ENCODE results near the gene GPR4. TPM values are rescaled to one million over a fixed set of nuclear protein-coding genes. Genes with fewer than 3 reads are reported as not detected.
"Not testable (repeated sequence)": the region's sequence is repeated elsewhere in the genome, so short reads cannot be mapped to it uniquely, and the experiment has no call there.

Gene GPR4
- total RNA-seq, result 3.2 and 5.0 TPM in 2 replicates

DNA sequence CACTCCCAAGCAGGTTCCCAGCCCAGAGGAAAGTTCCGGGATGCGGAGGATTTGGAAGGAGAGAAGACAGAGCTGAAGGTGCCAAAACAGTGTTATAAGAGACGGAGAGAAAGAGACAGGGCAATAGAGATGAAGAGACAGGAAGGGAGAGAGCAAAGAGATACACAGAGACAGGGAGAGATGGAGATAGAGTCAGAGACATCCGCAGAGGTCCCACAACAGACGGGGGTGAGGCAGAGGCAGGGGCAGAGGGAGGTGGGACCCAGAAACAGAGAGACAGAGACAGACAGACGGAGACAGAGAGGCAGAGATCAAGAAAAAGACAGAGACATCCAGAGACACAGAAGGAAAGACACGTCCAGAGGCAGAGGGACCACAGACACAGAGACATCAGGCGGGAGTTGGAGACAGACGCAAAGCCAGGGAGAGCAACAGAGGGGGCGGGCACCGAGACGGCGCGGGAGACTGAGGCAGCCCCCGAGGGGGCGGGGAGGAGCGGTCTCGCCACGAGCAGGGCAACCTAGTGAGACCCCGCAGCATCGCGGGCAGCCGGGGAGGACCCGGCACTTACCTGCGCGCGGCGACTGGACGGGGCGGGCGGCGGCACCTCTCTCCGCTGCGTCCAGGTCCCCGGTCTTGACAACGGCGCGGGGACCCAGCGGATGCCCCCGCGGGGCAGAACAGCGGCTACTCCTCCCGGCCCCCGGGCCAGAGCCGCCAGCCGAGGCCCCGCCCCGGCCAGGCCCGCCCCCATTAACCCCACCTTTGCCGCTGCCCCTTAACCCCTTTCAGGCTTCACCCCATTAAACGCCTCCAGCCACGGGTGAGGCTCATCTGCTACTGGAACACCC is at the start of gene GPR4:
Gene GPR4, minus strand, starts transcription at position 689 of the 851 bp plus-strand sequence. CDS start 10,346 bp downstream, outside the sequence.
- DNase-seq, result peak; percentile 51

DNA sequence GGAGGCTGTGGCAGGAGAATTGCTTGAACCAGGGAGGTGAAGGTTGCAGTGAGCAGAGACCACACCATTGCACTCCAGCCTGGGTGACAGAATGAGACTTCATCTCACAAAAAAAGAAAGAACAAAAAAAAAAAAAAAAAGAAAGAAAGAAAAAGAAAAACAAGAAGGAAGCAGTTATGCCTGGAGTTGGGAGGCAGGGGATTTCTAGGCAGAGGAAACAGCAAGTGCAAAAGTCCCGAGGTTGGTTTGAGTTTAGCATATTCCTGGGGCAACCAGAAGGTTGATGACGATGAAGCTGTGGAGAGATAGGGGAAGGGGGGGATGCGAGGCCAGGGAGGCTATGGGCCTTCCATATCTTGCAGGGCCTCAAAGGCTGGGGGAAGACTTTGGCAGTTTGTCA is 48.7 kb upstream of the GPR4 start:
- DNase-seq, result no peak

DNA sequence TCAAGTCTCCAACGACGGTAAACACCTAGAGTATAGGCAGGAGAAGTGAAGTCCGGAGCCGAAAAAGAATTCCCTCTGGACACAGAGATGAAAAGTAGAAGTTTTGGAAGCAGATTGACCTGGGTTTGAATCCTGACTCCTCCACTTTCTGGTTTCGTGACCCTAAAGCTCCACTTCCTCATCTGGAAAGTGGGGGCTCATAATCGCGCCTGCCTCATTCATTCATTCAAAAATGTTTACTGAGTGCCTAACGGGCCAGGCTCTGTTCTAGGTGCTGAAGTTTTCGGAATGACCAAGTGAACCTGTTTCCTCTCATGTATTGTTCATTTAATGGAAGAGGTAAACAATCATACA is 44.3 kb upstream of the GPR4 start:
- DNase-seq, result peak; percentile 30

DNA sequence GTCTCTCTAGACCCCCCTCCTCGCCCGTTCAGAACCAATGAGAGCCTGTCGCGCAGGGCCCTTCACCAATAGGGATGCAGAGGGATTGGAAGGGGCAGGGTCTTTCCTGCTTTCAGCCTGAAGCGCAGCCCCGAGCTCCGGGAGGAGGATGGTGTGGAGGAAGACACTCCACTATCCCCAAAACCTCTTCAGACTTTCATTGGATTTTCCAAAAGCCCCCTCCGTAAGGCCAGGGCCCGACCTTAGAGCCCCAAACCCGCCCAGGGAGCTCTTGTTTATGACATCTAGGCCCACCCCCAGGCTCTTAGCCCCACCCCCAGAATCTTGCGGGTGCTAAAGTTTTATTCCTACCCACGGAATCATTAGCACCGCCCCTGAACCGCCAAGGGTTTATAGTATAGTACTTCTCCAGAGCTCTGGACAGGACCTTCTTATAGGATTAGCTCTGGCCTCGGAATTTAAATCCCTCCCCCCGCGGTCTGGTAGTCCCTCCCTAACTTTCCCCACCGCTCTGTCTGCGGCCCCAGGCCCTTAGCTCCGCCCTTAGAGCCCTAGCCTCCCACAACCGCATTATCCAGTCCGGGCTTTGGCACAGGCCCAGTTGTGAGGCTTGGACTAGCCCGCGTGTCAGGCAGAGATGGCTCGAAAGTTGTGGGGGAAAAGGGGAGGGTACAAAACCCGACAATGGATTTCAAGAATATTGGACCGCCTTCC is 43.8 kb upstream of the GPR4 start:
- peak; percentile 92 for DNase-seq

DNA sequence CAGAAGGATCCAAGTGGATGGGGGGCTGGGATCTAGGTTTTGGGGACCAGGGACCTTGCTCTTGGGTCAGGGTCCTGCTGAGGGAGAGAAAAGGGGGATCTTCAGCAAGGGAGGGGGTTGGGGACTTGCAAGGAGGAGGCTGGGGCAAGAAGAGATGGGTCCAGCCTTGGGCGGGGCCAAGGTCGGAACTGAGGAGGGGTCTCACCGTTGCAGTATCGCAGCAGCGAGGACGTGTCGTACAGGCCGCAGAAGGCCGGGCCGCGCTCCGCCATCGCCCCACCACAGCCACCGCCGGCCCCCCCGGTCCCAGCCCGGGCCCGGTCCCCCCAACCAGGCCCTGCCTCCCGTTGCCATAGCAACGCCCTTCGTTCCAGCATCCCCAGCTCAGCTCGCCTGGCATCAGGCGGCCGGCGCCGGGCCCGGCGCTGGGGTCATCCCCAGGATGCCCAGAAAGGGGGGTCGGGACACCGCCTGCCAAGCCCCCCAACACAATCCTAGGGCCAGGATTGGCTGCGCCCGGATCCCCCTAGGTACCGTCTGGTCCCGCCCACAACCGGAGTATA is 43.1 kb upstream of the GPR4 start:
- no peak for DNase-seq

DNA sequence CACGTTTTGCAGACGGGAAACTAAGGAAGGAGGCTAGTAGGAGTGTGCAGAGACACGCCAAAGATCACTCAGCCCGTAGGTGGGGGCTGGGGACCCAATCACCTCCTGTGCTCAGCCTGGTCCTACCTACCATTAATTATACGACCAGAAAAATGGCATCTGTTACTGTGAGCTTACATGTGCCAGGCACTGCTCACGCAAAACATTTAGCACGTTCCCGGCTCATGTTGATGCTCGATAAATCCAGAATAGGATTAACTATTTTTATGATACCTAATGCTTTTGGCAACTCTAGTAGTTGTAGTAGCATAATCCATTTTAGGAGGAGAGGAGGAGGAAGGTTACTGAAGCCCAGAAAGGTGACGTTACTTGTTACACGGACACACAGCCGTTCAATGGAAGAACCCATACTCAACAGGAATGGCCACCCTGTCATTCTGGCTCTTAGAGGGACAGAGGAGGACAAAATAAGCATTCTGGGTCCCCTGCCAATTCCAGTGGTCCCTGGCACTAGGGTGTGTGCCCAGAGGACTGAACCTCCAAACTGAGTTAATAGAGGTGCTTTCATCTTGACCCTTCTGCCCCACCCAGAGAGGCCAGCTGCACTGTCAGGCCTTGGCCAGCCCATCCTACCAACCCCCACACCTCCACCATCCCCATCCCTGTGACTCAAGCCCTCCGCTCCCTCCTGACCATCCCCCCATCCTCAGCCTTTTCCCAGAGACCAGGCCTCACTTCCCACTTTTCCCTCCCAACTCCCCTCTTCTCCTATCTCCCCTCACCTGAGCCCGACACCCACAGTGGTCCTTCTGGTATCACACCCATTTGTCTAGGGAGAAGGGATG is 42.1 kb upstream of the GPR4 start:
- no peak for DNase-seq

DNA sequence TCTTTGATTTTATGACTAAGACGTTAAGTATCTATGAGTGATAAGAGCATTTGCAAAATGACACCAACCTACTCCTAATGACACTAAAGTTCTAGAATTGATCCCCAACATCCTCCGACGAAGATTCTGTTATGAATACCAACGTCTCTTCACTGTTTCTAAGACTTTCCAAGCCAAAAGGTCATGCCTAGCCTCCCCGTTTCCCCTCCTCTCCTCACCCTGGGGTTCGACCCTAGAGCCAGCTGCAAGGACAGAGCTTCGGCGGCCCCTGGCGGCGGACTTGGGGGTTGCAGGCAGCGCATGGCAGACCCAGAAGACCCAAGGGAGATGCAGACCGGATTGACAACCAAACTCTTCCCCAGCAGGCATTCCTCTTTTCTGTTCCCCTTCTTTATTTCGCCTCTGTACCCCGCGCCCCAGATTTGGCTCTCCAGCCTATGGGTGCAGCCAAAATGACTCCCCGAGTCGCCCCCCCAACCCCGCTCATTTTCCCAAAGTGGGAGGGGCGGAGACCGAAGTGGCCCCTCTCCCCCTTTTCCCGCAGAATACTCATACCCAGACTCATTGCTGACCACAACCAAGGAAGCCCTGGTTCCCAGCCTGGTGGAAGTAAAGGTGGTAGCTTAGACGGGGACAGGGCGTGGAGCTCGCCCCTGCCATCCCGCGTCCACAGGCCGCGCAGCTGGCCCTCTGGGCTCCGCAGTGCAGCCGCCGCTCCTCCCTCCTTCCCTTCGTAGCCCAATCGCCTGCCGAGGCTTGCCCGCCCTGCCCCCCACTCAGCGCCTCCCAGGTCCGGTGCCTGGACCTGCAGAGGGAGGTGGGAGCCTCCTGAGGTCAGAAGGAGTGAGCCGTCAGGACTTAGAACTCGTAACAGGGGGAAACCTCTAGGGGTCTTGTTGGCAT is 41.3 kb upstream of the GPR4 start:
- peak; percentile 88 for DNase-seq

DNA sequence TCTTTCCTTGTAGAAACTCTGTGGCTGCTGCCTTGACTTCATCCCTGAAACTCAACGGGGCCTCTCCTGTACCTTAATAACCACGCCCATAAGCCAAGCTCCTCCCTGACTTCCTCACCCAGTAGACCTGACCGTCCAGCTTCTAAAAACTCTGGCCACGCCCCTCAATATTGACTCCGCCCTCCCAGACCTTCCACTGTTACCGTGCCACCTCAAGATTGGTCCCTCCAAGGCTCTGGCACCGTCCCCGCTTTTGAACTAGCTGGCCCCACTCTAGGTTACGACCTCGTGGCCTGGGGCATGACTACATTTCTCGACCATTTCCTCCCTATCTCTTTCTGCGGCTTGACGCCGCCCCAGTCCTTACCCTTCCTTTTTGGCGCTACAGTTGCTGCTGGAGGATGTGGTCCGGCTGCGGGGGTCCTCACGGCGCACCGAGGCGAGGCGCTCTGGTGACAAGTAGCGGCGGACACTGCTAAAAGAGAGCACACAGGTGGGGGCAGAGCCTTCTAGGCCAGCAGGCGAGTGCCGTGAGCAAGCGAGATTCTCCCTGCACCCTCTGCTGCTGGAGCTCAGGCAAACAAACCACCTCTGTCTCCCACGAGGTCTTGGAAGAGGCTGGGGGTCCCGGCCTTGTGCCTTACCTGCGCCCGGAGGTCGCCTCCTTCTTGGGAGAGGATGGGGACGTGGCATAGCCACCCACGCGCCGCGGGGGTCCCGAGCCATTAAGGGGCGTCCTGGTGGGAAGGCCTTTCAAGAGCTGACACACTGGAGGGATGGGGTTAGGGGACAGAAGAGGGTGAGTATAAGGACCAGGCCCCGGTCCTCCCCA is 39.5 kb upstream of the GPR4 start:
- DNase-seq, result peak; percentile 69

DNA sequence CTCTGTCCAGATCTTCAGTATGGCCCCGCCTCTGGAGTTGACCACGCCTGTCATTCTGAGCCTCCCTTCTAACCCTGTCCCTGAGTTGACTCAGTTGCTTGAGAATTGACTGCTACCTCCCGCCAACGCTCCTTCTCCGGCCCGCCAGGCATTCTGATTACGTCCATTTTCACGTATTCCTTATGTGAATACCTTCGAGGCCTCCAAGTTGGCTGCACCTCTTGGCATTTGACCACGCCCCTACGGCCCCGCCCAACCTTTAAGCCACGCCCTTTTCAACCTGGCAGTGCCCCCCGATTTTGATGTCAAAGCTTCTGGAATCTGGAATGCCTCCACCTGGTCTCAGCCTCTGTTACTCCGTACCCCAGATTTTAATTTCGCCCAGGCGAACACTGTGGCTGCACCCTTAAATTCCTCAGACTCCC is 38.8 kb upstream of the GPR4 start:
- DNase-seq, result no peak

DNA sequence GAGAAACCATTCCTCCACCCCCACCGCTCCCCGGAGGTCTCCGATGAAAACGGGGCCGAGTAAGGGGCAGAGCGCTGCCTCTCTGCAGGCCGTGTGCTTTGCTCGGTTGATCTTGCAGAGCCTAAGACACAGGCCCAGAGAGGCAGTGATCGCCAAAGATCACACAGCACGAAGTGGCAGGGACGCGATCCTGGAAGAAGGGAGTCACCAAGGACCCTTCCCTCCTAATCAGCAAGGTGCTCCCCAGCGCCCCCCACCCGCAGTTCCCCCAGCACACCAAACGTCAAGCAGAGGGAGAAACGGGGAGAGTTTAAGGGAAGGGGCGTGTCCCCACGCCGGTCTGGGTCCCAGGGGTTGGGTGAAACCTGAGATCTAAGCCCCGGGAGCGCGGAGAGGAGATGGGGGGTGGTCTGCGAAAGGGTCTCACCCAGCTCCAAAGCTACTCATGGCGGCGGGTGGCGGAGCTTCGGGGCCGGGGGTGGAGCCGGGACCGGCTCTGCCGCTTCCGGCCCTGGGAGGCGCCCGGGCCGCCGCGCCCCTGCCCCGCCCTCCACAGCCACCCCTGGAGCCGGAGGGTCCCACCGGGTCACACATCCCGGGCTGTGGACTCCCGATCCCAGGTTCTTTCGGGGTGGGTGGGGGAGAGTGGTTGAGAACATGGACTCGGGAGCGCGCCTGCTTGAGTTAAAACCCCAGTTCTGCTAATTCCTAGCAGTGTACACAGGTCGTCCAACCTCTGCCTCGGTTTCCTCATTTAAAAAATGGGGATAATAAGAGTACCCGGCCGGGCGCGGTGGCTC is 37.1 kb upstream of the GPR4 start, which contains the start of gene EML2:
Gene EML2, minus strand, starts transcription at position 468 of the 800 bp plus-strand sequence. Its CDS starts 21 bp downstream, at position 447.
- peak; percentile 31 for DNase-seq

DNA sequence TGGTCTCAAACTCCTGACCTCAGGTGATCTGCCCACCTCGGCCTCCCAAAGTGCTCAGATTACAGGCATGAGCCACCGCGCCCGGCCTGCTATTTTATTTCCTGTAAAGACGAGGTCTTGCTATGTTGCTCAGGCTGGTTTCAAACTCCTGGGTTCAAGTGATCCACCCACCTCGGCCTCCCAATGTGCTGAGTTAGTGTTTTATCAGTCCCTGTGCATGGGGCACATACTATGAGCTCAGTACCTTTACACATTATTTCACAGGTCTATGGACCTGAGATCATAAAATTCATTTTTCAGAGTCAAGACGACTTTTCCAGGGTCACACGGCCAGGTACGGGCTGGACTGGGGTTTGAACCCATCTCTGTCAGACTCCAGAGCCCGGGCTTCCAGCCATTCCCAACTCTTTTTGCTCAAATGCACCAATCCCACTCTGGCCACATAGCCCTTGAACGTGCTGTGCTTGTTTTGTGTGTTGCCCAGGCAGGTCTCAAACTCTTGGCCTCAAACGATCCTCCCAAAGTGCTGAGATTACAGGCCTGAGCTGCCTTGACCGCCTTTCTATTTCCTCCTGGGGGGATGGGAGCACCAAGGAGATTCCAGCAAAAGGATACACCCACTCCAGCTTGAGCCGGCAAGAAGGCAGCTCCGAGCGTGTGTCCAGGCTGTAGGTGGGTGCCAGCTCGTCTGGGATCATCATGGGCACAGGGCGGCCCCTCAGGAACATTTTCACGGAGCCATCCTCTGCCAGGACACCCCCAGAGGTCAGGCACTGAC is 36.1 kb upstream of the GPR4 start:
- DNase-seq, result no peak

DNA sequence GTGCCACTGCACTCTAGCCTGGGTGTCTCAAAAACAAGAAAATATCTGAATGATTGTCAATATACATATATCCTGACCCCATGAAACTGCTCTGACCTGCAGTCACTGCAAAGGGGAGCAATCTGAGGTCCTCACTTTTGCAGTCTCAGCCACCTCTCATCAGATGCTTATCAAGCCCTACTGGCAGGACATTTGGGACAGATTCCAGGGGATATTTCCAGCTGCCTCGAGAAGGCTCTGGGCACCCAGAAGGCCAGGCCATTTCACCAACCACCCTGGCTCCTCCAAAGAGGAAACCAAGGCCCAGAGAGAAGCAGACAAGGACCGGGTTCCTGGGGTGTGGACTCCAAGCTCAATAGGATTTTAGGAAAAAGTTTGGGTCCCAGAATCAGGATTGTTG is 34.9 kb upstream of the GPR4 start:
- no peak for DNase-seq

DNA sequence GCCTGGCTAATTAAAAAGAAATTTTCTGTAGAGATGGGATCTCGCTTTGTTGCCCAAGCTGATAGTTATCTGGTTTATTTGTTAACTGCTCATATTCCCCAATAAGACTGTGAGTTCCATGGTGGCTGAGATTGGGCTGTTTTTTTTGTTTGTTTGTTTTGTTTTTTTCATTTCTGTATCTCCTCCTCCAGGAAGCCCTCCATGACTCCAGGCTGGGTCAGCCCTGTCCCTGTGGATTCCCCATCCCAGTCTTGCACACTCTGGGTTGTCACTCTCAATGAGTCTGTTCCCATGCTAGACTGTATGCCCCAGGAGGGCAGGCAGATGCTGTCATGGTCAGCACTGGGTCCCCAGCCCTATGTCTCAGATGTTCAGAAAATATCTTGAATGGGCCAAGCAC is 34.3 kb upstream of the GPR4 start:
- DNase-seq, result no peak

DNA sequence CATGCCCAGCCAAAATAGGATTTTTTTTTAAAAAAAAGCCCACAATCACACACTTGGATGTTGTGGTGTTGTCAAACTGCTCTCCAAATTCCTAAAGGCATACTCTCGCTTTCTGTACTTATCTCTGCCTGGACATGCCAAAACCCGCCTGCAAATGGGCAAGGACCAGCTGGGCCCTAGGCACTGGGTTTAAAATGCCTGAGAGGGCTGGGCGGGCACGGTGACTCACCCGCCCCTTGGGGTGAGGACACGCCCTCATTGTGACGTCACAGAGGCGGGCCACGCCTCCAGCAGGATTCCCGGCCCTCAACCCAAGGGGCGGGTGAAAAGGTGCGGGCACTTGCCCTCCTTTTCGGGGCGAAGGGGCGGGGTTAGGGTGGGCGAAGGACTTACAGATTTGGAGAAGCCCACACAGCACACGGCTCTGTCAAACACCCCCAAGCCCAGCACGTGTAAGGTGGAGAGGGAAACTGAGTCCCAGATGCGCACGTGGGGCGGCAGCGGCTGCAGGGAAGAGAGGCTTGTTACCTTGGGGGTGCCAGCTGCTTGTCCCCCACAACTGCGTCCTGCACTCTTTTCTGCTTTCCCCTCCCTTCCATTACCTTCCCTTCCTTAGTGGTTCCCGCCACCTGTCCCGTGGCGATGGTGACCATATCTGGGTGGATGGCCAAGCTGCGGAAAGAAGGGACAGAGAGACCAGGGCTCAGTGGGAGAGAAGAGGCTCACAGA is 30.6 kb upstream of the GPR4 start:
- DNase-seq, result peak; percentile 91

DNA sequence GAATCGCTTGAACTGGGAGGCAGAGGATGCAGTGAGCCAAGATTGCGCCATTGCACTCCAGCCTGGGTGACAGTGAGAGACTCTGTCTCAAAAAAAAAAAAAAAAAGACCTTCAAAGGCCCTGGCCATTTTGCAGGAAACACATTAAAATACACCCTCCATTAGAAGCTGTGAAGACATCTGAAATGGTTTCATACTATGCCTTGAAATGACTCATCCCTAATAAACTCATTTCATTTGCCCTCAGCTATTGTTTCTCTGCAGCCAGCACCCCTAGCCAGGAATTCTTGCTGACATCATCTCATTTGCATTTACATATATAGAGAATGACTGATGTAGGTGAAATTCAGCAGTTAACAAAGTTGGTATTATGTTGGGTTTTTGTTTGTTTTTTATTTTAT is 28.5 kb upstream of the GPR4 start:
- peak; percentile 92 for DNase-seq

DNA sequence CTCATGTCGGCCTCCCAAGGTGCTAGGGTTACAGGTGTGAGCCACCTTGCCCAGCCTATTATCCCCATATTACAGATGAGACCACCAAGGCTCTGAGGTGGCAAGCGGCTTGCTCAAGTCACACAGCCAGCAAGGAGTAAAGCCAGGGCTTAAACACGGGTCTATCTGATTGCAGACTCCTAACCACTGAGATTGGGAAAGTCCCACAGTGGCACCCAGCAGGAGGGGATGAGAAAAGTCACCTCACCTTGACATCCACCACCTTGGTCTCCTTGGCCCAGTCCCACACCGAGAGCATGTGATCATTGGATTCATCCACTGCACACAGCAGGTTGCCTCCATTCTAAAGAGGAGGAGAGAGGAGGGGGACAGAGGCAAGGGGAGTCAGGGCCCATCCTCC is 27.7 kb upstream of the GPR4 start:
- no peak for DNase-seq

DNA sequence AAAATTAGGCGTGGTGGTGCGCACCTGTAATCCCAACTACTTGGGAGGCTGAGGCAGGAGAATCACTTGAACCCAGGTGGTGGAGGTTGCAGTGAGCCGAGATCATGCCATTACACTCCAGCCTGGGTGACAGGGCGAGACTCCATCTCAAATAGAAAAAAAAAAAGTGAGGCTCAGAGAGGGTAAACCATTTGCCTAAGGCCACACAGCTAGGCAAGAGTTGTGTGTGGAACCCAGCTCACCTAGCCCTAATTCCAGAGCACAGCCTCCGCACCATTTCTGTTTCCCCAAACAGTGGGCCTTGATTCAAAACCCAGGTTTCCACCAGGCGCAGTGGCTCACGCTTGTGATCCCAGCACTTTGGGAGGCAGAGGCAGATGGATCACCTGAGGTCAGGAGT is 26.2 kb upstream of the GPR4 start:
- not testable (repeated sequence) for DNase-seq

DNA sequence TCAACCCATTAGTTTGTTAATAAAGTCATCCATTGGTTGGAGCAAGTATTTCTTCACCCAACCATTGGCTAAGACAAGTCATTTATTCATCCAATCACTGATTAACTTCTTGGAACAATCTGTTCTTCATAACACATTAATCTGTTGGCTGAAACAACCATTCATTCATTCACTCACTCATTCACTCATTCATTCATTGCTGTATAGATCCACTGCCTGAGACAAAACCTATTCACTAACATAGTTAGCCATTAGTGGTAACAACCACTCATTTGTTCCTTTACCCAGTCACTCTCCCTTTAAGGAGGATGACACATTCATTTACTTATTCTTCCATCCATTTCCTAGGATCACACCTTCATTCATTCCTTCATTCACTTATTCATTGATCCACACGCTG is 22.0 kb upstream of the GPR4 start:
- no peak for DNase-seq
